GM21447 (cell line): ENCODE measurements around the gene VSIG10L2.

Experiments used
- ATAC-seq: cut with Tn5 transposase; IDR thresholded peaks from one replicate; pipeline ENCODE4 v1.9.1; 2021; ENCODE audit not compliant: unreplicated experiment

The VSIG10L2 gene

GRCh38 chr11:126002181-126002580, 56.3 kb downstream of the VSIG10L2 start:
- no peak for ATAC-seq
